ENCODE measurements around the gene TRPM5.

Gene TRPM5

GRCh38 chr11:2436521-2437031, 7.7 kb downstream of the TRPM5 start:
- no peak for DNase-seq (ENCODE audit: extremely low spot score)

GRCh38 chr11:2436013-2436520, 8.2 kb downstream of the TRPM5 start:
- no peak for TF ChIP-seq CTCF (IDR thresholded peaks at IDR 0.05; ENCODE audit: control extremely low read depth, extremely low read depth, low read depth, missing control alignments)
- DNase-seq (ENCODE audit: extremely low spot score) = no peak
- CTCF ChIA-PET = interaction anchor here (1.5 to 2.5 kb wide), 3 partner anchors 8 to 96 kb away, joined by 6 to 8 read pairs (median 7); no protein-coding TSS in a partner anchor
- POLR2A ChIA-PET = no interaction called here

More at GRCh38 chr11:2436521-2437031, 7.7 kb downstream of the TRPM5 start:
- ChIA-PET POLR2A (no interaction called here), CTCF (interaction anchor here (1.5 to 2.5 kb wide), 4 partner anchors 9 to 131 kb away, joined by 6 to 8 read pairs (median 7); no protein-coding TSS in a partner anchor)
- TF ChIP-seq CTCF (IDR thresholded peaks at IDR 0.05; ENCODE audit: control extremely low read depth, extremely low read depth, low read depth, missing control alignments) = no peak

- DNase-seq (ENCODE audit: extremely low spot score) = no peak
- CTCF ChIA-PET = interaction anchor here (2.5 kb wide), 1 partner anchor 96 kb away, joined by 8 read pairs; no protein-coding TSS in a partner anchor
- TF ChIP-seq CTCF (IDR thresholded peaks at IDR 0.05; ENCODE audit: control extremely low read depth, extremely low read depth, low read depth, missing control alignments) = no peak
- POLR2A ChIA-PET = no interaction called here
These were observed 8.9 kb downstream of the TRPM5 start for GRCh38 chr11:2435288-2436012.

DNA sequence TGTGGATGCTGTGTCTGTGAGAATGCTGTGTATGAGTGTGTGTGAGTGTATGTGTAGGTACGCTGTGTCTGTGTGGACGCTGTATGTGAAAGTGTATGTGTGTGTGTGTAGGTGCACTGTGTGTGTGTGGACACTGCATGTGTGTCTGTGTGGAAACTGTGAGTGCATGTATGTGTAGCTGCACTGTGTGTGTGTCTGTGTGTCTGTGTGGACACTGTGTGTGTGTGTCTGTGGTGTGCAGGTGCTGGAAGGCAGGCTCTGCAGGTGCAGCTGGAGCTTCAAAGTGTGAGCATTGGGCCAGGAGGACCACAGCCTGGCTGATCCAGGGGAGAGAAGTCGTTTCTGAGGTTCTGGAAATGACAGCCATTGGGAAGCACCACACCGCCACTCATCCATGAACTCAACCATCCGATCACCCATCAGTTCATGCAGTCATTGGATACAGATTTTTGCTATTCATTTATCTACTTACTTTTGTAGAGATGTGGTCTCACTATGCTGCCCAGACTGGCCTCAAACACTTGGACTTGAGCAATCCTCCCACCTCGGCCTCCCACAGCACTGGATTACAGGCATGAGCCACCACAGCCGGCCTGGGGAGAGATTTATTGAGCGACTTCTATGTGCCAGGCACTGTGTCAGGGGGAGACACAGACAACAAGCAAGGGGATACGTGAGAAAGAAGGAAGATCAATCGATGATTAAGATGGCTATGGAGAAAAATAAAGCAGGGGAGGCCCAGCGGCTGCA, 9.6 kb downstream of the TRPM5 start:
- no peak for TF ChIP-seq CTCF (IDR thresholded peaks at IDR 0.05; ENCODE audit: control extremely low read depth, extremely low read depth, low read depth, missing control alignments)
- CTCF ChIA-PET = no interaction called here
- DNase-seq (ENCODE audit: extremely low spot score) = no peak
- POLR2A ChIA-PET = no interaction called here

DNA sequence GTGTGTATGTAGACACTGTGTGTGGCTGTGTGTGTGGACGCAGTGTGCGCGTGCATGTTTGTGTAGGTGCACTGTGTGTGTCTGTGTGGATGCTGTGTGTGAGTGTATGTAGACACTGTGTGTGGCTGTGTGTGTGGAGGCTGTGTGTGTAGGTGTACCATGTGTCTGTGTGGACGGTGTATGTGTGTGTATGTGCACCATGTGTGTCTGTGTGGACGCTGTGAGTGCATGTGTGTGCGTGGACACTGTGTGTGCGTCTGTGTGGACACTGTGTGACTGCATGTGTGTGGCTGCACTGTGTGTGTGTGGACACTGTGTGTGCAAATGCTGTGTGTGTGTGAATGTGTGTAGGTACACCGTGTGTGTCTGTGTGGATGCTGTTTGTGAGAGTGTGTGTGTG, 10.3 kb downstream of the TRPM5 start:
- ChIA-PET POLR2A (no interaction called here), CTCF (no interaction called here)
- DNase-seq (ENCODE audit: extremely low spot score) = no peak
- no peak for TF ChIP-seq CTCF (IDR thresholded peaks at IDR 0.05; ENCODE audit: control extremely low read depth, extremely low read depth, low read depth, missing control alignments)

- ChIA-PET CTCF (interaction anchor here (1.3 to 1.6 kb wide), 2 partner anchors 97 to 128 kb away, joined by 5 to 7 read pairs; no protein-coding TSS in a partner anchor), POLR2A (no interaction called here)
- TF ChIP-seq CTCF (IDR thresholded peaks at IDR 0.05; ENCODE audit: control extremely low read depth, extremely low read depth, low read depth, missing control alignments) = no peak
- no peak for DNase-seq (ENCODE audit: extremely low spot score)
These were observed 11.0 kb downstream of the TRPM5 start for GRCh38 chr11:2433106-2433925.
